ENCODE results near the gene SCUBE3.

DNA sequence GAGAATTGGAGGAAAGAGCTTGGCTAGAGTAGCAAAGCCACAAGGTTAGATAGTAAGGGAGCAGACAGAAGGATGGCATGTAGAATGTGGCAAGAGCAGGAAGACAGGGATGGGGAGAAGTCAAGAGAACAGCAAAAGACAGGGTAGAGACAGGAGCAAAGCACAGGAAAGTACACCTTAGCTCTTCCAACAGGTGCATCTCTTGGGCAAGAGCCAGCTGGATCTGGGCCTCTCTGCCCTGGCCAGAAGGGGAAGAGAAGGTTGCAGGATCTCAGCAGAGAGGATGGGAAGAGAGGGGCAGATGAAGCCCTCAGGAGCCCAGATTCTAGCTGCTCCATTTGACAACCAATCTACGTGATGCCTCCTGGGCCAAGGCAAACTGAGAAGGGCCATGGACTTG lies 16.7 kb downstream of the SCUBE3 start:
- TF ChIP-seq POLR2A (IDR thresholded peaks at IDR 0.05; ENCODE audit: low read length) = no peak
- TF ChIP-seq GATA1 (IDR thresholded peaks at IDR 0.05; ENCODE audit: low read depth, low read length) = no peak
